GM21619 (cell line): ENCODE data around the gene TCEA3.

Source experiments
- ATAC-seq: cut with Tn5 transposase; IDR thresholded peaks from one replicate; pipeline ENCODE4 v1.9.1; 2021; ENCODE audit not compliant: unreplicated experiment

TCEA3 gene

GRCh38 chr1:23448846-23449245 lies 24.3 kb upstream of the TCEA3 start:
- no peak for ATAC-seq

GRCh38 chr1:23446661-23447310 lies 22.2 kb upstream of the TCEA3 start:
- no peak for ATAC-seq

GRCh38 chr1:23444596-23445390 lies 20.2 kb upstream of the TCEA3 start:
- ATAC-seq, result no peak

GRCh38 chr1:23444104-23444533 lies 19.6 kb upstream of the TCEA3 start:
- no peak for ATAC-seq

- ATAC-seq, result no peak
Observed at GRCh38 chr1:23442751-23443150, 18.2 kb upstream of the TCEA3 start.

- no peak for ATAC-seq
Observed at GRCh38 chr1:23441446-23442148, 17.0 kb upstream of the TCEA3 start.

GRCh38 chr1:23438545-23438944 lies 14.0 kb upstream of the TCEA3 start:
- no peak for ATAC-seq

GRCh38 chr1:23437355-23437664 lies 12.8 kb upstream of the TCEA3 start:
- no peak for ATAC-seq

GRCh38 chr1:23436520-23437354 lies 12.2 kb upstream of the TCEA3 start:
- no peak for ATAC-seq

- no peak for ATAC-seq
Observed at GRCh38 chr1:23434260-23434775, 9.8 kb upstream of the TCEA3 start.

- ATAC-seq, result no peak
Observed at GRCh38 chr1:23433122-23433521, 8.6 kb upstream of the TCEA3 start.

GRCh38 chr1:23431431-23431830 lies 6.9 kb upstream of the TCEA3 start:
- no peak for ATAC-seq

GRCh38 chr1:23430803-23431202 lies 6.3 kb upstream of the TCEA3 start:
- no peak for ATAC-seq

GRCh38 chr1:23428136-23428905 lies 3.8 kb upstream of the TCEA3 start:
- ATAC-seq, result no peak

GRCh38 chr1:23427550-23427949 lies 3.0 kb upstream of the TCEA3 start:
- no peak for ATAC-seq

- no peak for ATAC-seq
Observed at GRCh38 chr1:23426828-23427227, 2.3 kb upstream of the TCEA3 start.

- ATAC-seq, result no peak
Observed at GRCh38 chr1:23425193-23425494, 596 bp upstream of the TCEA3 start.

GRCh38 chr1:23423415-23424292 lies 894 bp downstream of the TCEA3 start:
- ATAC-seq, result no peak

GRCh38 chr1:23422941-23423340 lies 1.6 kb downstream of the TCEA3 start:
- no peak for ATAC-seq
